HuH-7 (cell line): ENCODE data around the gene PXK.
"Not testable (repeated sequence)": the region's sequence is repeated elsewhere in the genome, so short reads cannot be mapped to it uniquely, and the experiment has no call there.

Experiments used
- DNase-seq: peaks from one replicate; pipeline ENCODE4 v3.0.0; 2011; ENCODE audit warnings: low spot score

Gene PXK

DNA sequence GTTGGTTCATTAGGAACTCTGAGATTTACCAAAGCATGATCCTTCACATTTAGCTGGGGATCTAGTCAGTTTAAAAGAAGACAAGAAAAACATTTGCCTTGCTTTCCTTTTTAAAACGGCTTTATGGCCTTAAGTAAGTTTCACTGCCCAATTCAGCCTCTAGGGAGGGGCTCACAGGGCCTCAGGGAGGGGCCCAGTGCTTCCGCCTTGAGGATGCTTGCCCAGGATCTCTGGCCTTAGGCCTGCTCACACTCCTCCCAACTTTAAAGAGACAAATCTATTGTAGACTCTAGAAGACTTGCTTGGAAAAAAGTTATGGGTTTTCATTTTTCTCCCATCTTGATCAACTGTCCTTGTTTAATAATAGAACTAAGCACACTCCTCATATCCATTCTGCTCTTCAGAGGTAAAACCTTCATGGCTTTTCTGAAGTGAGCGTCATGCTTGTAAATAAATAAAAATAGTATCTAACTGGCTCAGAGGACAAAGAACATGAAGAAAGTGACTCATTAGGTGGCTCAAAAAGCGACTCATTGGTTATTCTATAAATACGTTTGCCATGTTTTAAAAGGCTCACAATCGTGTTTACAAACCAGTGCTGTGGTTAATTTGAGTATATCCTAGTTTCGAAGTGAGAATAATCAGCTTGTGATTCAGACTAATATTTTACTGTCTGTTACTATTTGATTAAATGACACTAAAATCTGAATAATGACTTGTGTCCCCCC lies 87.3 kb downstream of the PXK start:
- DNase-seq = no peak

DNA sequence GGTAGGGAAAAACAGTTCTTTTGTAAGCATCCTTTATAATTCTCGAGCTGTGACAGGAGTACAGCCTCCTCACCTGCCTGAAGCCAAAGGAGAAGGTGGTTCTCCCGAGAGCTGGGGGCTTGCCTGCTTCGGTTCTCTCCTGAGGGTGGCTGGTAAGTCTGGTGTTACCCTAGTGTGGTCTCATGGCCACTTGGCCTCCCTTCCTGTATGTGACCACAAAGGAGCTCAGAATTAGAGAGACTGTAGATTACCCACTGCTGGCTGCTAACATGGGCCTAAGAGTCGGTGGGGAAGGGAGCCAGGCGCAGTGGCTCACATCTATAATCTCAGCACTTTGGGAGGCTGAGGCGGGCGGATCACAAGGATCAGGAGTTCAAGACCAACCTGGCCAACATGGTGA lies 88.3 kb downstream of the PXK start:
- no peak for DNase-seq

DNA sequence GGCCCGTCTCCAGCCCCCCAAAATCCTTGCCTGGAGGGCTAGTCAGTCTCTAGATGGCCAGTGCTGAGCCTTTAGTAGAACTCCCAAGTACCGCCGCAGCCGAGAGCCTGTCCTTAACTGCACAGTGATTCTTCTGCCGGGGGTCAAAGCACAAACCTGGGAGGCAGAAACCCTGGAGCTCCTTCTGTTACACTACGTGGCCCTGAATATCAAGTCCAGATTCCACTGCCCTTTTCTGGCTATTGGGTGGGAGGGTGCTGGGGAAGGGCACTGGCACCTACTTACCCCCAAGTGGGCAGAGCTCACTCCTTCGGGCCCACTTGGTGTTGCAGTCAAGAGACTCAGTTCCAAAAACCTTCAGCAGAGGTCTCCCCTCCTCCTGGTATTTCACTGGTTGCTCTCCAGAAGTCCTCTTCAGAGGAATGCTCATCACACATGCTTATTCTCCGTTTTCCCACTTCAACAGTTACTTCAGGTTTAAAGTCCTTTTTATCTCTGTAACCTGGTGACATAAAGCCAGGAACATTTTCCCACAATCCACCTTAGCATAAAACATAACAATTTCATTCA lies 90.1 kb downstream of the PXK start:
- DNase-seq = no peak

DNA sequence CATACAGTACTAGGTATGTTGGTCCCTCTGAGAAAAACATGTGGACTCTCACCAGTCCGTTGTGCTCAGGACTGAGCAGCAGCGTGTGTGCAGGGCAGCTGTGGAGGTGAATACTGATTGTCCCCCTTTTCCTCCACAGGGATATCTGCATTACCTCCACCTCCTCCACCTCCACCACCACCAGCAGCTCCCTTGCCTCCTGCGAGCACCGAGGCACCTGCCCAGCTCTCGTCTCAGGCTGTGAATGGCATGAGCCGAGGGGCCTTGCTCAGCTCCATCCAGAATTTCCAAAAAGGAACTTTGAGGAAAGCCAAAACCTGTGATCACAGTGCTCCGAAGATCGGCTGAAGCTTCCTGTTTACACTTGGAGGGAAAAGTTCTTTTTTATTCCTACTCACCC lies 91.9 kb downstream of the PXK start:
- DNase-seq = no peak

DNA sequence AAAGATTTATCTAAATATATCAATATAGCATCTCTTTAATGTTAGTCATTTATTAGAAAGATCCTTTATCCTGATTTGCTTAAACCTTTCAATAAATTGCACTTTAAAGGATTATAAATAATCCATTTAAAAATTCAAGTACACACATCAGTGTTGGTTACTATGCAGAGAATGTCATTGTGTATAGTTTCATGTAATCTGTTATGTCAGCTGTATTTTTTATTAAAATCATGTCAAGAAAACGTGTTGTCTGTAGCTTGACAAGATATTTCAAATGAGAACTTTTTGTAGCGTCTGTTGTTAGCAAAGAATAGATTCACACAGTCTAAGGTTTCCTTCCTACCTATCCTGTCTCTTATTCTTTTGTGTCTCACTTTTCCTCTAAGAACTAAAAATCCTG lies 93.1 kb downstream of the PXK start:
- DNase-seq = no peak

DNA sequence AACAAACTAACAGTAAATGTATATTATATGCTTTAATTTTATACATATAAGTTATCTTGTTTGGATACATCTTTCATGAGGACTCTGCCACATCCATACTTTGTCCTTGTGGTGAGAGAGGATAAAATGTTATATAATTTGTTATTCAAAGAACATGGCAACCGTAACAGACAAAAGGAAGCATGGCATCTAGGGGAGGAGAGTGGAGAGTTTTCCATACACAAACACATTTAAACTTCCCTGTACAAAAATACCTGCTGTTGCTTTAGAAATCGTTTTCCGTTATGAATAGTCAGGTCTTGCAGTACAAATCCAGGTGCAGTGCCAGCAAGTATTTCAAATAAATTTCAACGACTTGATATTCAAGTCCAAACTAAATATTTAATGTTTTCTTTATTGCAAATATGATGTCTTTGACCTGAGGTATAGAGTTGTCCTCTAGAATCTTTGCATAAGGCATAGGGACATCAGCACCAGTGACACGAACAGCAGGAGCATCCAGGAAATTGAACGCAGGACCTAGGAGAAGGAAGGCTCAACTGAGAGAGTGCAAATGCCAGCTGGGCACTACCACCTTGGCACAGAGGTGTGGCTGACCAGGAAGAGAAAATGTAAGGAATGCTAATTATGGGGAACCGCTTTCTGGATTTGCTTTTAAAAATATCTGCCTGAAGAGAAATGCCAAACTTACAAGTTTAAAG lies 95.1 kb downstream of the PXK start:
- no peak for DNase-seq

DNA sequence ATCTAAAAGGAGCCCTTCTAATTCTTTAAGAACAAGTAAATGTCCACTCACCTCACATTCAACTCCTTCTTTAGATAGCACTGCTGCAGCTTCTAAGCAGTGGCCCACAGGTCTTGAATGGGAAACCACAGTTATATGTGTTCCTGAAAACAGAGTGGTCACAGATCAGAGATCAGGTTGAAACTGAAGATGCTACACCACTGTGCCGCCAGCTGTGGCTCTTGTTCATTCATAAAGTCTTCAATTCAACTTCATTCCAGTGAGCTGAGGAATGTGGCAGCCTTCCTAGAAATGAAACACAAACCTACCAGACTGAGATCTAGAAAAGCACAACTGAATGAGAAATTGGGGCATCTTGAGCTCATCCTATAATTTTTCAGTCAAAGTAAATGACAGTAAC lies 97.0 kb downstream of the PXK start:
- no peak for DNase-seq

DNA sequence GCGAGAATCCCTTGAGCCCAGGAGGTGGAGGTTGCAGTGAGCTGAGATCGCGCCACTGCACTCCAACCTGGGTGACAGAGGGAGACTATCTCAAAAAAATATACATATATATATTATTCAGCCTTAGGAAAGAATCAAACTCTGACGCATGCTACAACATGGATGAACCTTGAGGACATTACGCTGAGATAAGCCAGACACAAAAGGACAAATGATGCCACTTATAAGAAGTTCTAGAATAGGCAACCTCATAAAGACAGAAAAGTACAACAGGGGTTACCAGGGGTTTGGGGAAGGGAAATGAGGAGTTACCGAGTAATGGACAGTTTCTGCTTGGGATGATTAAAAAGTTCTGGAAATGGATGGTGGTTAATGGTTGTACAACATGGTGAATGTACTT lies 100.2 kb downstream of the PXK start:
- no peak for DNase-seq

DNA sequence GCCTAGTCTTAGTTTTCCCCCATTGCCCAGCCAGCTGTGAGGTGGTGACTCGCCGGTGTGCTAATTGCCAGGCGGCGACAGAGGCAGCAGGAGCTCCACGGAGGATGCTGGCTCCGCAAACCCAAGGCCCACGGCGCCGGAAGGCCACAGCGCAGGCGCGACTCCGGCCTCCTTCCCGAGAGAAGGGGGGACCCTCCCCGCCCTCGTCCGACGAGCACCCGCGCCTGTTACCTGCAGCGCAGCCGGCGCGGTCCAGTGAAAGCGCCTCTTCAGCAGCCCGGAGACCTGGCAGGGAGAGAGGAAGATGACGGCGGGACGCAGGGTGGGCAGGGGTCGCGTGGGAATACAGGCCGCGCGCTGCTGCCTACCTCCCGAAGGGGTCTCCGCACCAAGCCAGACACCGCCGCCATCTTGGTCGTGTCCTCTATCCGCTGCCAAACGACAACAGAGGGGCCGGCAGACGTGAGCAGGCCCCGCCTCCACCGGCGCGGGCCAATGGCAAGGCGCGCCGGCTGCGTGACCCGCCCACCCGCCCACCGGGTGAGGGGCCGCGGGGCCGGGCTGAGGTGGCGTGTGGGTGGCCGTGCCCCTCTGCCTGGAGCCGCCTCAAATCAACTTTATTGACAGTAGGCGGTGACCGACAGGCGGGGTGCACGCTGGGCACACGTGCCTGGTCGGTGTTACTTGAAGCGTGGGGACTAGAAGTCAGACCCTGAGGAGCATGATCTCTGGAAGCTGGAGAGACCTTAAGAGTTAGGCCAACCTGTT lies 100.9 kb downstream of the PXK start, which contains the start of gene PDHB:
Gene PDHB (minus strand): TSS at position 433 of the 768 bp plus-strand sequence. CDS start 23 bp downstream, at position 410.
- DNase-seq = peak; percentile 74

DNA sequence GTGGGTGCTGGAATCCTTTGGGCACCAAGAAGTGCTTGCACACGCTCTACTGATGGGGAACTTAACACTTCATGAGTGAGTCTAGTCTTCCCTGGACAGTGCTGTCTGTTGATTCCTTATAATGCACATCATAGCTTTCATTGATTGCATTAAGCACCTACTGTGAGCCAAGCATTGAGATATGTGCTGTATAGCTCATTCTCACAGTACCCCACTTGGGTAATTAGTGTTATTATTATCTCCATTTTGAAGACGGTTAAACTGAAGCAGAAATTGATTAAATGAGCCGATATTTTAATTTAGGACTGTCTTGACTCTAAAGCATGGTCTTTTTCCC lies 101.4 kb downstream of the PXK start:
- no peak for DNase-seq

DNA sequence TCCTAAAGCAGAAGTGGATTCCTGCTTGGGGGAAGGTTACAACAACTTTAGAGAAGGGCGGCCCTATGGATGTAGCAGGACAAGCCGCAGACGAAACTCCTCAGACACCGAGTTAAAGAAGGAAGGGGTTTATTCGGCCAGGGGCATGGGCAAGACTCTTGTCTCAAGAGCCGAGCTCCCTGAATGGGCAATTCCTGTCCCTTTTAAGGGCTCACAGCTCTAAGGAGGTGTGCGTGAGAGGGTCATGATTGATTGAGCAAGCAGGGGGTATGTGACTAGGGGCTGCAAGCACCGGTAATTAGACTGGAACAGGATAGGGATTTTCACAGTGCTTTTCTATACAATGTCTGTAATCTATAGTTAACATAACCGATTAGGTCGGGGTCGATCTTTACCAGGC lies 101.8 kb downstream of the PXK start:
- no peak for DNase-seq

DNA sequence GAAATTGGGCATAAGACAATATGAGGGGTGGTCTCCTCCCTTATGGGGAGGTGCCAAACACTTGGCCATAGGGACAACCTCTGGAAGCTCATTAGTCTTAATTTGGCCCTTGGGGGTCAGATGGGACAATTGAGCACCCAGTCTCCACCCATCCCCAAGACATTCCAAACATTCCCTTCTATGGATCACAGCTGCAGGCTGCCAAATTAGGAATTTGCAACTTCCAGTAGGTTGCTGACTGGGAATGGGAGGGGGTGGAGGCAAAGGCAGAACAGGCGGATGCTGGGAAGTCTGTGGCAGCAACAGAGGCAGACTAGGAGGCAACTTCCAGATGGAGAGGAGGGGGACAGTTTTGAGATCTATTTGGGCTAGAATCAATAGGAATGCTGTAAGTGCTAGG lies 102.3 kb downstream of the PXK start:
- no peak for DNase-seq

DNA sequence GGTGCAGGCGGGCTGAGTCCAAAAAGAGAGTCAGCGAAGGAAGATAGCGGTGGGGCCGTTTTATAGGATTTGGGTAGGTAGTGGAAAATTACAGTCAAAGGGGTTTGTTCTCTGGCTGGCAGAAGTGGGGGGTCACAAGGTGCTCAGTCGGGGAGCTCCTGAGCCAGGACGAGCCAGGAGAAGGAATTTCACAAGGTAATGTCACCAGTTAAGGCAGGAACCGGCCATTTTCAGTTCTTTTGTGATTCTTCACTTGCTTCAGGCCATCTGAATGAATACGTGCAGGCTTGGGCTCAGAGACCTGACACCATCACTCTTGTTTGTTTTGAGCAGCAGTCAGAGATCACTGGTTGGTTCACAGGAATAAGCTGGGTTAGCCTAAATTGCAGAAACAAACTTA lies 104.6 kb downstream of the PXK start:
- not testable (repeated sequence) for DNase-seq

DNA sequence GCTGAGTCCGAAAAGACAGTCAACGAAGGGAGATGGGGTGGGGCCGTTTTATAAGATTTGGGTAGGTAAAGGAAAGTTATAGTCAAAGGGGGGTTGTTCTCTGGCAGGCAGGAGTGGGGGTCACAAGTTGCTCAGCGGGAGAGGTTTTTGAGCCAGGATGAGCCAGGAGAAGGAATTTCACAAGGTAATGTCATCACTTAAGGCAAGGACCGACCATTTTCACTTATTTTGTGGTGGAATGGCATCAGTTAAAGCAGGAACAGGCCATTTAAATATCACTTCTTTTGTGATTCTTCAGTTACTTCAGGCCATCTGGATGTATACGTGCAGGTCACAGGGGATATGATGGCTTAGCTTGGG lies 108.3 kb downstream of the PXK start:
- not testable (repeated sequence) for DNase-seq

DNA sequence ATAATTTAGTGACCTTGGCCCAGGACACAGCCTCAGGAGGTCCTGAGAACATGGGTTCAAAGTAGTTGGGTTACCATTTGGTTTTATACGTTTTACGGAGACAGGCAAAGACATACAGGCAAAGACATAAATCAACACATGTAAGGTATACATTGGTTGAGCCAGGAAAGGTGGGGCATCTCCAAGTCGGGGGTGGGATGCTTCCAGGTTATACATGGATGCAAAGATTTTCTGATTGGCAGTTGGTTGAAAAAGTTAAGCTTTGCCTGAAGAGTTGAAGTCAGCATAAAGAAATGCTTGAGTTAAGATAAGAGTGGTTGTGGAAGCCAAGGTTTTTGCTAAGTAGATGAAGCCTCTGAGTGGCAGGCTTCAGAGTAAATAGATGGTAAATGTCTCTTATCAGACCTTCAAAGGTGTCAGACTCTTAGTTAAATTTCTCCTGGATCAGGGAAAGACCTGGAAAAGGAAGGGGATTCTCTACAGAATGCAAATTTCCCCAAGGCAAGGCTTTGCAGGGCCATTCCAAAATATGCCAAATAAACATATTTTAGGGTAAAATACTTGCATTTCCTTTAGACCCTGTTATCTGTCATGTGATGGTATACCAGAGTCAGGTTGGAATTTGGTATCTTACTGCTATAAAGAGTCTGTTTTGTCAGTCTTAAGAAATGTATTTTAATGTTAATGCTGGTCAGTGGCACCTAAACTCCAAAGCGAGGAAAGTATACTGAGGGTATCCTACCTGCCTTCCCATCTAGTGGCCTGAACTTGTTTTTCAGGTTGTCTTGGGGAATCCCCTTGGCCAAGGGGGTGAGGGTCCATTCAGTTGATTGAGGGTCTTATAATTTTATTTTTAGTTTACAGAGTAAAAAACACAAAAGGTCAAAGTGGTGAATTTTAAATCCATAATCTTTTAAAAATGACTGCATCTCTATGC lies 109.1 kb downstream of the PXK start:
- no peak for DNase-seq

DNA sequence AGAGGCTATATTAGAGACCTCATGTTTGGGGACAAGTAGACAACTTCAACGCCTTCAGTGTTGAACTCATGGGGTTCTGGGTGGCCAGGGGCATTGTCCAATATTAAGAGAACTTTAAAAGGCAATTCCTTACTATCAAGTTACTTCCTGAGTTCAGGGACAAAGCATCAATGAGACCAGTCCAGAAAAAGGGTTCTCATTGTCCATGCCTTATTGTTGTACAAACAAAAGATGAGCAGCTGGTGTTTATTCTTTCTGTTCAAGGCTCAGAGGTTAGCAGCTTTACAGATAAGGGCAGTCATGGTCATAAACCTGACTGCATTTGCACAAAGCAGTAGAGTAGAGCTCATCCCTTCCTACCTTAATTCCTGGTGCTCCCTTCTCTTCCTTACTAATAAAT lies 119.5 kb downstream of the PXK start:
- DNase-seq = no peak

DNA sequence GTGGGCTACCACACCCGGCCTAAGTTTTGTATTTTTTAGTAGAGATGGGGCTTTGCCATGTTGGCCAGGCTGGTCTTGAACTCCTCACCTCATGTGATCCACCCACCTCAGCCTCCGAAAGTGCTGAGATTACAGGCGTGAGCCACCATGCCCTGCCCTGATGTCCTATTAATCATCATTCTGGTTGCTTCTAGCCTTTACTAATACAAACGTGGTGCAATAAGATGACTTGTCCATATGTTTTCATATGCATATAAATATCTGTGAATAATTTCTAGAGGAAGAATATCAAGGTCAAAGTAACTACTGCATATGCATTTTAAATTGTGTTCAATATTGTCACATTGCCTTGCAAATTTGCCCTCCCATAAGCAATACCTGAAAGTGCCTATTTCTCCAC lies 126.5 kb downstream of the PXK start:
- DNase-seq = no peak

DNA sequence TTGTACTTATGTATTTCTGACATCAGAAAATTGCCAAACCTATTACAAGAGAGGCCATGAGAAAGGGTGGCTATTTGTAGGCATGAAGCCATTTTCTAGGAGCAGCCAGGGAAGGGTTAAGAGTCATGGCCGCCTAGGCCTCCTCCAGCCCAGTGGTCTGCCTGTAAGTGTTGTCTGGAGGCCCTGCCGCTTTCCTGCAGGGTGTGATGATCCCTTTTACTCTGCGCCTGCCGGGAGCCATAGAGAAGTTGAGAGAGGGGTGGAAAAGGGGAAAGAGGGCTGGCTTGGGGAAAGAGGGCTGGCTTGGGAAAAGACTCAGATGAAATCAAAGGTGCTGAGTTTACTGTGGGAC lies 130.1 kb downstream of the PXK start:
- no peak for DNase-seq

DNA sequence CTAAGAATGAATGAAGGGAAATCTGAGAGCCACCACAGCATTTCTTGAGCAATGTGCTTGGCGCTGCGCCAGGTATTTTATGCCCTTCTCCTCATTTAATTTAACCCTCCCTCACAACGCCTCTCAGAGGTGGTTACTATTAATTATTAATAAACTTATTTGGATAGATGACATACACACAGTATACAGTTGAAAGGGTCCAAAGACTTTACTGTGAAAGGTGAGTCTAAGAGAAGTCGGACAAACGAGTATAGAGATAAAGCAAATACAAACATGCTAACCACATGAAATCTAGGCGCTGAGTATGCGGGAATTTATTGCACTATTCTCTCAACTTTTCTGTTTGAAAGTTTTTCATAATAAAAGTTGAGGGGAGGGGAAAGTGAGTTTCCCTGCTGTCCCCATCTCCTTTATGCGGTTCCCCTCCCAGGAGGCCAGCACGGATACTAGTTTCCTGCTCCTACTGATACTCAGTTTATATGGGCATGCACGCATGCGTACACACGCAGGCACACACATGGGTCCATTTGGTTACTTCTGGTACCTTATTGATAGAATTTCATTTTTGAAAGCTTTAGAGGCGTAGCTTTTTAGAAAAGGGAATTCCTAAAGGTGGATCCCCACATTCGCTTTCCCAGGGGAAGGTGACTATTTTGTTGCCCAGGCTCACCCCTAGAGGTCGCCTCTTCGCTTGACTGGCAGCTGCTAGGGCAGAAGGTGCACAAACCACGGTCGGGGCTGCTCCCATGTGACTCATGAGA lies 130.7 kb downstream of the PXK start:
- DNase-seq = no peak

DNA sequence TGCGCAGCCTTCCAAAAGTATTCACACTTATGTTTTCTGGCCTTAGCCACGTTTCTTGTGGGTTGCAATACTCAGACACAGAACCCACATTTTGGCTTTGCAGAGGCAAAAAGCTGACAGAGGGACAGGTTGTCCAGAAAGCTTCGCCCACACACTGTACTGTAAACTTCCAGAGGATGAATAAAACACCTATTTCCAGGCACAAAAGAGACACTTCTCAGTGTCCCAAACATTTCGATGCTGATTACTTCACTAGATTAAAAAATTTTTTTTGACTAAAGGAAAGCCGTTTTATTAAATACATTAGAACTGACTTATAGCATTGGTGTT lies 131.2 kb downstream of the PXK start:
- DNase-seq = no peak

DNA sequence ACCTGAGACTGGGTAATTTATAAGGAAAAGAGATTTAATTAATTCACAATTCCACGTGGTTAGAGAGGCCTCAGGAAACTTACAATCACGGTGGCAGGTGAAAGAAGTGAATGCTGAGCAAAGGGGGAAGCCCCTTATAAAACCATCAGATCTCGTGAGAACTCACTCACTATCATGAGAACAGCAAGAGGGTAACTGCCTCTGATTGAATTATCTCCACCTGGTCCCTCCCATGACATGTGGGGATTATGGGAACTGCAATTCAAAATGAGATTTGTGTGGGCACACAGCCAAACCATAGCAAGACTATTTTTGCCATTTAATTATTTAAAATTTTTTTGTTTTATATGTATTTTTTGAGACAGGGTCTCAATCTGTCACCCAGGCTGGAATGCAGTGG lies 132.2 kb downstream of the PXK start:
- no peak for DNase-seq
